ENCODE results near the gene TOM1. TPM values are rescaled to one million over a fixed set of nuclear protein-coding genes. Genes with fewer than 3 reads are reported as not detected.
A peak's percentile ranks its signal among the peaks of the same experiment; 100 is the strongest.

Gene TOM1
- total and polyA plus RNA-seq, 2 of the 13 experiments (the other 11 are each of a cell fraction or from before 2014, with no cell fraction given), result 30.8 to 87.3 TPM

DNA sequence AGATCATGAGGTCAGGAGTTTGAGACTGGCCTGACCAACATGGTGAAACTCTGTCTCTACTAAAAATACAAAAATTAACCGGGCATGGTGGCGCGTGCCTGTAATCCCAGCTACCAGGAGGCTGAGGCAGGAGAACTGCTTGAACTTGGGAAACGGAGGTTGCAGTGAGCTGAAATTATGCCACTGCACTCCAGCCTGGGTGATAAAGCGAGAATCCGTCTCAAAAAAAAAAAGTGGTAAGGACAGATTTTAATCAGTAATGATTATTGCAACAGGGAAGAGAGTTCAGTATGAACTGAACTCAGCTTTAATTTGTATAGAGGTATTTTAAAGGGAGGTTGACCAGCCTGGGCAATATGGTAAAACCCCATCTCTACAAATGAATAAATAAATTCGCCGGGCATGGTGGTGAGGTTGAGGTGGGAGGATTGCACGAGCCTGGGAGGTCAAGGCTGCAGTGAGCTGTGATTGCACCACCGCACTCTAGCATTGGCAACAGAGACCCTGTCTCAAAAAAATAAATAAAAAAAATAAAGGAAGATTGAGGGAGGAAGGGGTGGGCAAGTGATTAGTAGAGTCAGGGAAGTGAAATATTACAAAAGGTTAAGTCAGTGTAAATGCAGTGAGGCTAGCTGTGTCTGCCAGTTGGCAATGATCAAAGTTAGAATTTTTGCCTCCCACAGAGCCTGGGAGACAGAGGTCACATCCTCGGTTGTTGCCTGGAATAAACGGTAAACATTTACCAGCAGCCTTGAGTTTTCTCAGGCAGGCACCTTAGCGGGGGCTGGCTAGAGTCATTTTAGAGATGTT, 97.6 kb downstream of the TOM1 start (continued):
- TF ChIP-seq, protein P1, sequence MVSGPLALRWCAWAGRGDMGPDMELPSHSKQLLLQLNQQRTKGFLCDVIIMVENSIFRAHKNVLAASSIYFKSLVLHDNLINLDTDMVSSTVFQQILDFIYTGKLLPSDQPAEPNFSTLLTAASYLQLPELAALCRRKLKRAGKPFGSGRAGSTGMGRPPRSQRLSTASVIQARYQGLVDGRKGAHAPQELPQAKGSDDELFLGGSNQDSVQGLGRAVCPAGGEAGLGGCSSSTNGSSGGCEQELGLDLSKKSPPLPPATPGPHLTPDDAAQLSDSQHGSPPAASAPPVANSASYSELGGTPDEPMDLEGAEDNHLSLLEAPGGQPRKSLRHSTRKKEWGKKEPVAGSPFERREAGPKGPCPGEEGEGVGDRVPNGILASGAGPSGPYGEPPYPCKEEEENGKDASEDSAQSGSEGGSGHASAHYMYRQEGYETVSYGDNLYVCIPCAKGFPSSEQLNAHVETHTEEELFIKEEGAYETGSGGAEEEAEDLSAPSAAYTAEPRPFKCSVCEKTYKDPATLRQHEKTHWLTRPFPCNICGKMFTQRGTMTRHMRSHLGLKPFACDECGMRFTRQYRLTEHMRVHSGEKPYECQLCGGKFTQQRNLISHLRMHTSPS (CRISPR knock-in tag; IDR thresholded peaks at IDR 0.05; ENCODE audit: low read depth), result no peak
- TF ChIP-seq JARID2 (CRISPR knock-in tag; IDR thresholded peaks at IDR 0.05; ENCODE audit: insufficient replicate concordance) (no peak), ZSCAN31 (CRISPR knock-in tag; IDR thresholded peaks at IDR 0.05; ENCODE audit: low read depth) (no peak), AKAP8 (CRISPR knock-in tag; IDR thresholded peaks at IDR 0.05) (no peak), PTBP1 (IDR thresholded peaks at IDR 0.05; ENCODE audit: low read depth, low read length, poor library complexity, severe bottlenecking) (no peak), FOXO1 (CRISPR knock-in tag; IDR thresholded peaks at IDR 0.05) (peak; percentile 60)
- TF ChIP-seq, protein P2, sequence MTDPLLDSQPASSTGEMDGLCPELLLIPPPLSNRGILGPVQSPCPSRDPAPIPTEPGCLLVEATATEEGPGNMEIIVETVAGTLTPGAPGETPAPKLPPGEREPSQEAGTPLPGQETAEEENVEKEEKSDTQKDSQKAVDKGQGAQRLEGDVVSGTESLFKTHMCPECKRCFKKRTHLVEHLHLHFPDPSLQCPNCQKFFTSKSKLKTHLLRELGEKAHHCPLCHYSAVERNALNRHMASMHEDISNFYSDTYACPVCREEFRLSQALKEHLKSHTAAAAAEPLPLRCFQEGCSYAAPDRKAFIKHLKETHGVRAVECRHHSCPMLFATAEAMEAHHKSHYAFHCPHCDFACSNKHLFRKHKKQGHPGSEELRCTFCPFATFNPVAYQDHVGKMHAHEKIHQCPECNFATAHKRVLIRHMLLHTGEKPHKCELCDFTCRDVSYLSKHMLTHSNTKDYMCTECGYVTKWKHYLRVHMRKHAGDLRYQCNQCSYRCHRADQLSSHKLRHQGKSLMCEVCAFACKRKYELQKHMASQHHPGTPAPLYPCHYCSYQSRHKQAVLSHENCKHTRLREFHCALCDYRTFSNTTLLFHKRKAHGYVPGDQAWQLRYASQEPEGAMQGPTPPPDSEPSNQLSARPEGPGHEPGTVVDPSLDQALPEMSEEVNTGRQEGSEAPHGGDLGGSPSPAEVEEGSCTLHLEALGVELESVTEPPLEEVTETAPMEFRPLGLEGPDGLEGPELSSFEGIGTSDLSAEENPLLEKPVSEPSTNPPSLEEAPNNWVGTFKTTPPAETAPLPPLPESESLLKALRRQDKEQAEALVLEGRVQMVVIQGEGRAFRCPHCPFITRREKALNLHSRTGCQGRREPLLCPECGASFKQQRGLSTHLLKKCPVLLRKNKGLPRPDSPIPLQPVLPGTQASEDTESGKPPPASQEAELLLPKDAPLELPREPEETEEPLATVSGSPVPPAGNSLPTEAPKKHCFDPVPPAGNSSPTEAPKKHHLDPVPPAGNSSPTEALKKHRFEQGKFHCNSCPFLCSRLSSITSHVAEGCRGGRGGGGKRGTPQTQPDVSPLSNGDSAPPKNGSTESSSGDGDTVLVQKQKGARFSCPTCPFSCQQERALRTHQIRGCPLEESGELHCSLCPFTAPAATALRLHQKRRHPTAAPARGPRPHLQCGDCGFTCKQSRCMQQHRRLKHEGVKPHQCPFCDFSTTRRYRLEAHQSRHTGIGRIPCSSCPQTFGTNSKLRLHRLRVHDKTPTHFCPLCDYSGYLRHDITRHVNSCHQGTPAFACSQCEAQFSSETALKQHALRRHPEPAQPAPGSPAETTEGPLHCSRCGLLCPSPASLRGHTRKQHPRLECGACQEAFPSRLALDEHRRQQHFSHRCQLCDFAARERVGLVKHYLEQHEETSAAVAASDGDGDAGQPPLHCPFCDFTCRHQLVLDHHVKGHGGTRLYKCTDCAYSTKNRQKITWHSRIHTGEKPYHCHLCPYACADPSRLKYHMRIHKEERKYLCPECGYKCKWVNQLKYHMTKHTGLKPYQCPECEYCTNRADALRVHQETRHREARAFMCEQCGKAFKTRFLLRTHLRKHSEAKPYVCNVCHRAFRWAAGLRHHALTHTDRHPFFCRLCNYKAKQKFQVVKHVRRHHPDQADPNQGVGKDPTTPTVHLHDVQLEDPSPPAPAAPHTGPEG (CRISPR knock-in tag; IDR thresholded peaks at IDR 0.05), result no peak
- TF ChIP-seq, protein P3, sequence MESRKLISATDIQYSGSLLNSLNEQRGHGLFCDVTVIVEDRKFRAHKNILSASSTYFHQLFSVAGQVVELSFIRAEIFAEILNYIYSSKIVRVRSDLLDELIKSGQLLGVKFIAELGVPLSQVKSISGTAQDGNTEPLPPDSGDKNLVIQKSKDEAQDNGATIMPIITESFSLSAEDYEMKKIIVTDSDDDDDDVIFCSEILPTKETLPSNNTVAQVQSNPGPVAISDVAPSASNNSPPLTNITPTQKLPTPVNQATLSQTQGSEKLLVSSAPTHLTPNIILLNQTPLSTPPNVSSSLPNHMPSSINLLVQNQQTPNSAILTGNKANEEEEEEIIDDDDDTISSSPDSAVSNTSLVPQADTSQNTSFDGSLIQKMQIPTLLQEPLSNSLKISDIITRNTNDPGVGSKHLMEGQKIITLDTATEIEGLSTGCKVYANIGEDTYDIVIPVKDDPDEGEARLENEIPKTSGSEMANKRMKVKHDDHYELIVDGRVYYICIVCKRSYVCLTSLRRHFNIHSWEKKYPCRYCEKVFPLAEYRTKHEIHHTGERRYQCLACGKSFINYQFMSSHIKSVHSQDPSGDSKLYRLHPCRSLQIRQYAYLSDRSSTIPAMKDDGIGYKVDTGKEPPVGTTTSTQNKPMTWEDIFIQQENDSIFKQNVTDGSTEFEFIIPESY (CRISPR knock-in tag; IDR thresholded peaks at IDR 0.05), result no peak
- TF ChIP-seq, protein P4, sequence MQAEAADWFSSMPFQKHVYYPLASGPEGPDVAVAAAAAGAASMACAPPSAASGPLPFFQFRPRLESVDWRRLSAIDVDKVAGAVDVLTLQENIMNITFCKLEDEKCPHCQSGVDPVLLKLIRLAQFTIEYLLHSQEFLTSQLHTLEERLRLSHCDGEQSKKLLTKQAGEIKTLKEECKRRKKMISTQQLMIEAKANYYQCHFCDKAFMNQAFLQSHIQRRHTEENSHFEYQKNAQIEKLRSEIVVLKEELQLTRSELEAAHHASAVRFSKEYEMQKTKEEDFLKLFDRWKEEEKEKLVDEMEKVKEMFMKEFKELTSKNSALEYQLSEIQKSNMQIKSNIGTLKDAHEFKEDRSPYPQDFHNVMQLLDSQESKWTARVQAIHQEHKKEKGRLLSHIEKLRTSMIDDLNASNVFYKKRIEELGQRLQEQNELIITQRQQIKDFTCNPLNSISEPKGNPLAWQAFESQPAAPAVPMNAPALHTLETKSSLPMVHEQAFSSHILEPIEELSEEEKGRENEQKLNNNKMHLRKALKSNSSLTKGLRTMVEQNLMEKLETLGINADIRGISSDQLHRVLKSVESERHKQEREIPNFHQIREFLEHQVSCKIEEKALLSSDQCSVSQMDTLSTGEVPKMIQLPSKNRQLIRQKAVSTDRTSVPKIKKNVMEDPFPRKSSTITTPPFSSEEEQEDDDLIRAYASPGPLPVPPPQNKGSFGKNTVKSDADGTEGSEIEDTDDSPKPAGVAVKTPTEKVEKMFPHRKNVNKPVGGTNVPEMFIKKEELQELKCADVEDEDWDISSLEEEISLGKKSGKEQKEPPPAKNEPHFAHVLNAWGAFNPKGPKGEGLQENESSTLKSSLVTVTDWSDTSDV (CRISPR knock-in tag; IDR thresholded peaks at IDR 0.05), result no peak
- TF ChIP-seq, protein P5, sequence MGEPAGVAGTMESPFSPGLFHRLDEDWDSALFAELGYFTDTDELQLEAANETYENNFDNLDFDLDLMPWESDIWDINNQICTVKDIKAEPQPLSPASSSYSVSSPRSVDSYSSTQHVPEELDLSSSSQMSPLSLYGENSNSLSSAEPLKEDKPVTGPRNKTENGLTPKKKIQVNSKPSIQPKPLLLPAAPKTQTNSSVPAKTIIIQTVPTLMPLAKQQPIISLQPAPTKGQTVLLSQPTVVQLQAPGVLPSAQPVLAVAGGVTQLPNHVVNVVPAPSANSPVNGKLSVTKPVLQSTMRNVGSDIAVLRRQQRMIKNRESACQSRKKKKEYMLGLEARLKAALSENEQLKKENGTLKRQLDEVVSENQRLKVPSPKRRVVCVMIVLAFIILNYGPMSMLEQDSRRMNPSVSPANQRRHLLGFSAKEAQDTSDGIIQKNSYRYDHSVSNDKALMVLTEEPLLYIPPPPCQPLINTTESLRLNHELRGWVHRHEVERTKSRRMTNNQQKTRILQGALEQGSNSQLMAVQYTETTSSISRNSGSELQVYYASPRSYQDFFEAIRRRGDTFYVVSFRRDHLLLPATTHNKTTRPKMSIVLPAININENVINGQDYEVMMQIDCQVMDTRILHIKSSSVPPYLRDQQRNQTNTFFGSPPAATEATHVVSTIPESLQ (CRISPR knock-in tag; conservative IDR thresholded peaks at IDR 0.05), result no peak
- TF ChIP-seq, protein P6, sequence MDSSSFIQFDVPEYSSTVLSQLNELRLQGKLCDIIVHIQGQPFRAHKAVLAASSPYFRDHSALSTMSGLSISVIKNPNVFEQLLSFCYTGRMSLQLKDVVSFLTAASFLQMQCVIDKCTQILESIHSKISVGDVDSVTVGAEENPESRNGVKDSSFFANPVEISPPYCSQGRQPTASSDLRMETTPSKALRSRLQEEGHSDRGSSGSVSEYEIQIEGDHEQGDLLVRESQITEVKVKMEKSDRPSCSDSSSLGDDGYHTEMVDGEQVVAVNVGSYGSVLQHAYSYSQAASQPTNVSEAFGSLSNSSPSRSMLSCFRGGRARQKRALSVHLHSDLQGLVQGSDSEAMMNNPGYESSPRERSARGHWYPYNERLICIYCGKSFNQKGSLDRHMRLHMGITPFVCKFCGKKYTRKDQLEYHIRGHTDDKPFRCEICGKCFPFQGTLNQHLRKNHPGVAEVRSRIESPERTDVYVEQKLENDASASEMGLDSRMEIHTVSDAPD (CRISPR knock-in tag; IDR thresholded peaks at IDR 0.05), result no peak
